ENCODE measurements around the gene TCN1.

DNA sequence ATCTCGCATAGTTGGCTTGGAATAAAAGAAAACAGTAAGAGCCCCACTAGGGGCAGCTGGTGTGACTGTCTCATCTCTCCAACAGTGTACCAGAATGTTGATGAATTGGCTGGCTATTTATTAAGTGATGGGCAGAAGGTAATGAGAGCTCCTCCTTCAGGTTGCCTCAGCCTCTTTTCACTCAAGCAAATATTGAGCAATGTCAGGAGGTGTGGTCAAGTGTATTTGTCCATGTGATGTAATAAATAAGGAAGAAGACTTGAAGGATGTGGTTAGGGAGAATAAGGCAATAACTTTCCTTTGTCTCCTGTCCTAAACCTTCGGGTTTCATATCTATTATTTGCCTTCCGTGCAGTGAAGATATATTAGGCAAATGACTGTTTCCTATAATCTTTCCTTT lies at the start of gene TCN1:
- TF ChIP-seq, protein P1, sequence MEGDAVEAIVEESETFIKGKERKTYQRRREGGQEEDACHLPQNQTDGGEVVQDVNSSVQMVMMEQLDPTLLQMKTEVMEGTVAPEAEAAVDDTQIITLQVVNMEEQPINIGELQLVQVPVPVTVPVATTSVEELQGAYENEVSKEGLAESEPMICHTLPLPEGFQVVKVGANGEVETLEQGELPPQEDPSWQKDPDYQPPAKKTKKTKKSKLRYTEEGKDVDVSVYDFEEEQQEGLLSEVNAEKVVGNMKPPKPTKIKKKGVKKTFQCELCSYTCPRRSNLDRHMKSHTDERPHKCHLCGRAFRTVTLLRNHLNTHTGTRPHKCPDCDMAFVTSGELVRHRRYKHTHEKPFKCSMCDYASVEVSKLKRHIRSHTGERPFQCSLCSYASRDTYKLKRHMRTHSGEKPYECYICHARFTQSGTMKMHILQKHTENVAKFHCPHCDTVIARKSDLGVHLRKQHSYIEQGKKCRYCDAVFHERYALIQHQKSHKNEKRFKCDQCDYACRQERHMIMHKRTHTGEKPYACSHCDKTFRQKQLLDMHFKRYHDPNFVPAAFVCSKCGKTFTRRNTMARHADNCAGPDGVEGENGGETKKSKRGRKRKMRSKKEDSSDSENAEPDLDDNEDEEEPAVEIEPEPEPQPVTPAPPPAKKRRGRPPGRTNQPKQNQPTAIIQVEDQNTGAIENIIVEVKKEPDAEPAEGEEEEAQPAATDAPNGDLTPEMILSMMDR (IDR thresholded peaks at IDR 0.05) = 0 out of 2 replicates have a peak, but pooled peaks have one; percentile 13
- TF ChIP-seq ZFX (IDR thresholded peaks at IDR 0.05; ENCODE audit: borderline replicate concordance) = no peak

Measured in 22Rv1 (cell line).